Subcutaneous abdominal adipose tissue (tissue), 5 donors: ENCODE results near the gene ZNF532.
"Not testable (repeated sequence)": the region's sequence is repeated elsewhere in the genome, so short reads cannot be mapped to it uniquely, and the experiment has no call there.

Experiments used
- H3K27ac ChIP-seq: one replicate; pipeline ENCODE4 v1.7.0; 2013; ENCODE audit warnings: low read depth, mild to moderate bottlenecking, inconsistent platforms, low read length, moderate library complexity
- H3K27me3 ChIP-seq, 5 donors: one replicate each; pipeline ENCODE4 v1.7.0; 2013; ENCODE audit warnings: low read length in 5 of 5, inconsistent platforms in 1 of 5; ENCODE audit not compliant: control insufficient read depth in 5 of 5, insufficient read depth in 4 of 5
- H3K36me3 ChIP-seq, 5 donors: one replicate each; pipeline ENCODE4 v1.7.0; 2013; ENCODE audit warnings: low read length in 5 of 5; ENCODE audit not compliant: control insufficient read depth in 5 of 5, insufficient read depth in 5 of 5
- H3K4me1 ChIP-seq, 5 donors: one replicate each; pipeline ENCODE4 v1.7.0; 2013; ENCODE audit warnings: low read length in 5 of 5, mild to moderate bottlenecking in 3 of 5, moderate library complexity in 1 of 5; ENCODE audit not compliant: control insufficient read depth in 5 of 5, insufficient read depth in 5 of 5
- H3K4me3 ChIP-seq, 5 donors: one replicate each; pipeline ENCODE4 v1.7.0; 2013; ENCODE audit warnings: low read length in 5 of 5, low read depth in 1 of 5
- H3K9ac ChIP-seq, 5 donors: one replicate each; pipeline ENCODE4 v1.7.0; 2013; ENCODE audit warnings: low read length in 5 of 5, mild to moderate bottlenecking in 4 of 5, moderate library complexity in 3 of 5
- H3K9me3 ChIP-seq, 5 donors: one replicate each; pipeline ENCODE4 v1.7.0; 2013; ENCODE audit warnings: low read length in 5 of 5; ENCODE audit not compliant: control insufficient read depth in 5 of 5
- donor health status: healthy.
- donor health status: healthy.
- donor health status: healthy.
- donor health status: healthy.
- donor health status: healthy.

Gene ZNF532

GRCh38 chr18:58829263-58829662 lies 35.4 kb upstream of the ZNF532 start:
- Histone ChIP-seq H3K27me3 (no peaks in the 10 kb centered on the region), H3K9me3 (no peaks in the 10 kb centered on the region), H3K36me3 (no peaks in the 10 kb centered on the region), H3K4me3 (no peak overlapping the region), H3K9ac (no peak overlapping the region), H3K27ac (no peak overlapping the region), H3K4me1 (peaks cover 0 to 3% (median 2%) of the 10 kb centered on the region in 5 donors)

GRCh38 chr18:58829886-58830285 lies 34.8 kb upstream of the ZNF532 start:
- not testable (repeated sequence) for H3K9me3 ChIP-seq, H3K9ac ChIP-seq, H3K36me3 ChIP-seq, H3K27me3 ChIP-seq, H3K27ac ChIP-seq, H3K4me1 ChIP-seq, H3K4me3 ChIP-seq

DNA sequence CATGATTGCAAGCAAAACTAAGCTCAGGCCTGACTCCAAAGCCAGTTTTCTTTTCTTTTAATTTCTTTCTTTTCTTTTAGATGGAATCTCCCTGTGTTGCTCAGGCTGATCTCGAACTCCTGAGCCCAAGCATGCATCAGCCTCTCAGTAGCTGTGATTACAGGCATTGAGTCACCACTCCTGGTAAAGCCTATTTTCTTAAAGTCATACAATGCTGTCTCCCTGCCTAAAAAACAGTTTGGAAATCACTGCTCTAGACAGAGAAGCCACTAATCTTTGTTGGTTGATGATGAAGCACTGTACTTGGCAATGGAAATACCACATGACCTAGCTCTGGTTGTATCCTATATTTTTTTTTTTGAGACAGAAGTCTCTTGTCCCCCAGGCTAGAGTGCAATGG lies 33.1 kb upstream of the ZNF532 start:
- Histone ChIP-seq H3K4me1 (peaks cover 0 to 2% (median 0%) of the 10 kb centered on the region in 5 donors), H3K36me3 (no peaks in the 10 kb centered on the region), H3K9me3 (no peaks in the 10 kb centered on the region), H3K27ac (no peak overlapping the region), H3K27me3 (no peaks in the 10 kb centered on the region), H3K9ac (no peak overlapping the region), H3K4me3 (no peak overlapping the region)

GRCh38 chr18:58838165-58838860 lies 26.4 kb upstream of the ZNF532 start:
- Histone ChIP-seq H3K9ac (no peak overlapping the region), H3K36me3 (no peaks in the 10 kb centered on the region), H3K27me3 (no peaks in the 10 kb centered on the region), H3K27ac (no peak overlapping the region), H3K9me3 (no peaks in the 10 kb centered on the region), H3K4me1 (peaks cover 0 to 8% (median 0%) of the 10 kb centered on the region in 5 donors), H3K4me3 (no peak overlapping the region)

DNA sequence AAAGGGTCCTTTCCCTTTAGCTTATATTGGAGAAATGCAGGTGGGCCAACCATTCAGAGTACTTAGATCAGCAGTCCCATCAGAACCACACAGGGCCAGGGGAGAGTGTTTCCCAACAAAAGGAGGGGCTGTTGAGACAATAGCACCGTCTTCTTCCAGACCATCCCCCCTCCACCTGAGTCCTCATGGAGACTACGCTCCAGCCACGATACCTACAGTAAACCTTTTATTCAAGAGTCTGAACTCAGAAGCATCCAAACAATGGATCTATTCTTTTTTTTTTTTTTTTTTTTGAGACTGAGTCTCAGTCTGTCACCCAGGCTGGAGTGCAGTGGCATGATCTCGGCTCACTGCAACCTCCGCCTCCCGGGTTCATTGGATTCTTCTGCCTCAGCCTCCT lies 25.7 kb upstream of the ZNF532 start:
- Histone ChIP-seq H3K9me3 (no peaks in the 10 kb centered on the region), H3K27me3 (no peaks in the 10 kb centered on the region), H3K27ac (no peak overlapping the region), H3K9ac (no peak overlapping the region), H3K4me1 (peaks cover 0 to 8% (median 0%) of the 10 kb centered on the region in 5 donors), H3K4me3 (no peak overlapping the region), H3K36me3 (no peaks in the 10 kb centered on the region)

- no peak overlapping the region for H3K9ac ChIP-seq
- H3K27ac ChIP-seq, result no peak overlapping the region
- no peak overlapping the region for H3K4me3 ChIP-seq
- no peaks in the 10 kb centered on the region for H3K9me3 ChIP-seq
- H3K4me1 ChIP-seq, result peaks cover 0 to 12% (median 8%) of the 10 kb centered on the region in 5 donors
- H3K27me3 ChIP-seq, result no peaks in the 10 kb centered on the region
- H3K36me3 ChIP-seq, result no peaks in the 10 kb centered on the region
Measured at GRCh38 chr18:58842978-58843687, 21.5 kb upstream of the ZNF532 start.

DNA sequence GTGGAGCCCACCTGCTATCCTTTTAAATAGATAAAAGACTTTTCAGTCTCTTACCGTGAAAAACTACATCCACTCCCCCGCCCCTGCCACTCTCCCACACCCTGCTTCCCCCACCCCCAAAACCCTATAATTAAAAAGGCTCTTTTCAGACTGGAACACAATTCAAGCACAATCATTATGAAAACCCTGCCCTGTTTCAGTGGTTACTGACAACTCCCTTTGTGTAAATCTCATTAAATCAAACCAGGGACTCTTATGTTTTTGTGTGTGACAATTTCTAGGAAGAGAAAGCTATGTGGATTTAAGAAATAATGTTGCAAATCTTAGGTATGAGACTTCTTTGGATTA lies 21.0 kb upstream of the ZNF532 start:
- Histone ChIP-seq H3K4me3 (no peak overlapping the region), H3K9ac (no peak overlapping the region), H3K27ac (no peak overlapping the region), H3K27me3 (no peaks in the 10 kb centered on the region), H3K36me3 (no peaks in the 10 kb centered on the region), H3K4me1 (peaks cover 0 to 12% (median 8%) of the 10 kb centered on the region in 5 donors), H3K9me3 (no peaks in the 10 kb centered on the region)

GRCh38 chr18:58844871-58845270 lies 19.8 kb upstream of the ZNF532 start:
- H3K27me3 ChIP-seq, result no peaks in the 10 kb centered on the region
- H3K9me3 ChIP-seq, result no peaks in the 10 kb centered on the region
- no peak overlapping the region for H3K4me3 ChIP-seq
- peaks cover 0 to 12% (median 8%) of the 10 kb centered on the region in 5 donors for H3K4me1 ChIP-seq
- no peaks in the 10 kb centered on the region for H3K36me3 ChIP-seq
- no peak overlapping the region for H3K9ac ChIP-seq
- no peak overlapping the region for H3K27ac ChIP-seq

DNA sequence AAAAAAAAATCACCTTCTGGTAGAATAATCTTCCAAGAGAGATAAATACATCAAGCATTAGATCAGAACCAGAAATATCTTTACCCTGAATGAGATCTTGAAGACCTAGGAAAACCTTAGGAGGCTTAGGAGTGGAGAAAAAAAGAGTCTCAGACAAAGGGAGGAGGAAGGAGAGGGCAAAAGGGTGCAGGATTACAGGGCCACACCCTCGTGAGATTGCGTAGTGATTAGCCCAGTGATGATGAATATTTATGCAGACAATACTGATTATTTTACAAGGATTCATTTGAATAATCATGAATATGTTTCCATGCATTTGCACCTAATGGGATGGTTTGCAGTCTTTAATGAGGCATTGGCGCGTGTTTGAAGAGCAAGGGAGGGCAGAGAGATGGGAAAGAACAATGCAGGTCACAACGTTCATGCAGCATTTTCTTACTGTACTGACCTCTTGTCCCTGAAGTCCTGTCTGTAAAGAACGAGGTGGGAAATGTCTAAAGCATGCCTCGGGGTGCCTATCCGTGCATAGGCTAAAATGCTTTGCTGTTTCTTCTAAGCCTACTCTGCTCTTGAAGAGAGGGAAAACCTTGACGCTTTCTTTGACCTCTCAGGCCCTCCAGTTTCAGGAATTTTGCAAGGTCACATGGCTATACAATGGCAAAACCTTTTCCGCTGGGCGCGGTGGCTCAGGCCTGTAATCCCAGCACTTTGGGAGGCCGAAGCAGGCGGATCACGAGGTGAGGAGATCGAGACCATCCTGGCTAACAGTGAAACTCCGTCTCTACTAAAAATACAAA lies 18.6 kb upstream of the ZNF532 start:
- Histone ChIP-seq H3K9me3 (no peaks in the 10 kb centered on the region), H3K4me3 (no peak overlapping the region), H3K9ac (no peak overlapping the region), H3K4me1 (peaks cover 0 to 21% (median 11%) of the 10 kb centered on the region in 5 donors), H3K27ac (no peak overlapping the region), H3K36me3 (no peaks in the 10 kb centered on the region), H3K27me3 (no peaks in the 10 kb centered on the region)
